ENCODE results near the gene TMEM115.

TMEM115 gene

DNA sequence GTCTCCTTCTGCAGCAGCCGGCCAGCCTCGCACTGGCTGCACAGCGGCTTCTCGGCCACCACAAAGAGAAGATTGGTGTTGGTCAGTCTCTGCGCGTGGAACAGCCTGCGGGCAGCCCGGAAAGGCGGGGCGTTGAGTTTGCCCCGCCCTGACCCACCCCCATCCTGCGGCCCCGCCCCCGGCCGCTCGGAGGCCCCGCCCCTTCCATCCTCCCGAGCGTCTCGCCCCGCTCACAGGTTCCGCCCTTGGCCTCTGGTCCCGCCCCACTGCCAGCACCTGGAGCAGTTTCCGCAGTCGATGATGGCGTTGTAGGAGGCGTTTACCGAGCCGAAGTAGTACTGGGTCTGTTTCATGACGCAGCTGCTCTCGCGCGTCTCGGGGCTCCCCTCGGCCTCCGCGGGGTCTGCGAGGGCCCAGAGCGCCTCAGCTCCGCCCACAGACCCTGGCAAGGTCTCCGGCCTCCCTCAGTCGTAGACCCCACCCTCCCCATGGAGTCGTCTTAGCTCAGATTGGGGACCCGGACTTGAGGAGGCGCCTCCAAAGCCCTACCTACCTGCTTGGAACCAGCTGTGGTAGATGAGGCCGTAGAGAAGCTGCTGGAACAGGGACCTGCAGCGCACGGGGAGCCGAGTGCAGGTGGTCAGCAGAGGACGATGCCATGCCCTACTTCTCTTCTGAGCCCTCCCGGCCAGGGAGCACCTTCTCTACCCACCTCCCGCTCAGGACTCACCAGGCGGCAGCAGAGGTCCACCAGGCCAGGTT, 5.9 kb upstream of the TMEM115 start:
- Histone ChIP-seq H4K20me1 (ENCODE audit: insufficient read depth) (no peaks in the 10 kb centered on the region), H3K27me3 (ENCODE audit: insufficient read depth, low read depth) (no peaks in the 10 kb centered on the region), H3K79me2 (ENCODE audit: insufficient read depth, low read depth) (no peaks in the 10 kb centered on the region), H3K4me3 (IDR thresholded peaks at IDR 0.05; ENCODE audit: insufficient read depth, low read depth, low read length) (no peak overlapping the region), H3K9ac (peak overlapping the region; percentile 46; the same call in 1 of the 2 replicates), H3K27ac (no peak overlapping the region), H3K4me2 (peak overlapping the region; percentile 60), H3K36me3 (ENCODE audit: insufficient read depth) (no peaks in the 10 kb centered on the region), H3K4me1 (ENCODE audit: low read depth, poor library complexity, severe bottlenecking) (peaks cover 5% of the 10 kb centered on the region), H2AFZ (ENCODE audit: low read depth) (peak overlapping the region; percentile 56; the same call in 1 of the 2 replicates)
- TF ChIP-seq CTCF (conservative IDR thresholded peaks at IDR 0.05; ENCODE audit: low read depth, low read length), result no peak

DNA sequence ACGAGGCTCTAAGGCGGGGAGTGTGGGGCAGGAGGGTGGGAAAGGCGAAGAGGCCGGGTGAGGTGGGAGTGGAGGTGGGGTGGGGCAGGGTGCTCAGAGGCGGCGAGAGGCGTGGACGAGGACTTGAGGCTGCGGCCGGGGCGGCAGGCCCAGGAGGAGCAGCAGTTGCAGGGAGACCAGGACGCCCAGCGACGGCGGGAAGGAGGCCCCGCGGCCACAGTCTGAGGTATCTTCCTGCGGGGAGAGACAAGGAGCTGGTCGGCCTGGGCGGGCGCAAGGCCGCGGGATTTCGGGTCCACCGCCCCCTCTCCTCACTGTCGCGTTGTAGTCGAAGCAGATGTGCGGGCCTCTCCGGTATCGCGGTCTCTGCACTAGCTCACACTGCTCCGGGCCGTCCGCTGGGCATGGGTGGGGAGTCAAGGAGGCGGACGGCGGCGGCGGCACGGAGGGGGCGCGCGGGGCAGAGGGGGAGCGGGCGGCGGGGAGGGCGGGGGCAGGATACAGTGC, 5.3 kb upstream of the TMEM115 start:
- H3K27ac ChIP-seq, result no peak overlapping the region
- H2AFZ ChIP-seq (ENCODE audit: low read depth), result peak overlapping the region; percentile 14; the same call in 1 of the 2 replicates
- H4K20me1 ChIP-seq (ENCODE audit: insufficient read depth), result no peaks in the 10 kb centered on the region
- H3K9ac ChIP-seq, result no peak overlapping the region
- no peak overlapping the region for H3K4me2 ChIP-seq
- H3K79me2 ChIP-seq (ENCODE audit: insufficient read depth, low read depth), result no peaks in the 10 kb centered on the region
- H3K36me3 ChIP-seq (ENCODE audit: insufficient read depth), result no peaks in the 10 kb centered on the region
- H3K4me3 ChIP-seq (IDR thresholded peaks at IDR 0.05; ENCODE audit: insufficient read depth, low read depth, low read length), result no peak overlapping the region
- peaks cover 10% of the 10 kb centered on the region for H3K4me1 ChIP-seq (ENCODE audit: low read depth, poor library complexity, severe bottlenecking)
- no peaks in the 10 kb centered on the region for H3K27me3 ChIP-seq (ENCODE audit: insufficient read depth, low read depth)
- no peak for TF ChIP-seq CTCF (conservative IDR thresholded peaks at IDR 0.05; ENCODE audit: low read depth, low read length)

DNA sequence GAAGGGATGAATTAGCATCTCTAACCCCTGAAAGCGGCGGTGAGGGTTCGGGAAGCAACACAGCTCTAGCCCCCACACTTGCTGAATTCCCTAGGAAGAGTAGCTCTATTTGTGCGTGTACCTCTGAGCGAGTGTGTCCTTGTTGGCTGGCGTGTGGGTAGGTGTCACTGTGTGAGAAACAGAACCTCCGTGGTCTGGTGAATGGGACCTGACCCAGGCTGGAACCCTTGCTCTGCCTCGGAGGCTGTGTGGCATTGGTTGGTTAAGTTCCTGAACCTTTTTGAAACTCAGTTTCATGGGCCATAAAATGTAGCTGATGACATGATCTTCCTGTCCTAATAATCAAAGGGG, 414 bp upstream of the TMEM115 start:
- H3K36me3 ChIP-seq (ENCODE audit: insufficient read depth), result no peaks in the 10 kb centered on the region
- H4K20me1 ChIP-seq (ENCODE audit: insufficient read depth), result no peaks in the 10 kb centered on the region
- TF ChIP-seq CTCF (conservative IDR thresholded peaks at IDR 0.05; ENCODE audit: low read depth, low read length), result no peak
- H2AFZ ChIP-seq (ENCODE audit: low read depth), result peak overlapping the region; percentile 53; the same call in 1 of the 2 replicates
- H3K27ac ChIP-seq, result no peak overlapping the region
- no peaks in the 10 kb centered on the region for H3K27me3 ChIP-seq (ENCODE audit: insufficient read depth, low read depth)
- H3K4me1 ChIP-seq (ENCODE audit: low read depth, poor library complexity, severe bottlenecking), result peaks cover 15% of the 10 kb centered on the region
- no peak overlapping the region for H3K4me3 ChIP-seq (IDR thresholded peaks at IDR 0.05; ENCODE audit: insufficient read depth, low read depth, low read length)
- peaks cover 24% of the 10 kb centered on the region; the same call in 1 of the 2 replicates for H3K79me2 ChIP-seq (ENCODE audit: insufficient read depth, low read depth)
- H3K9ac ChIP-seq, result peak overlapping the region; percentile 66; the same call in 1 of the 2 replicates
- H3K4me2 ChIP-seq, result peak overlapping the region; percentile 67

GRCh38 chr3:50358355-50358910, 888 bp downstream of the TMEM115 start:
- H3K36me3 ChIP-seq (ENCODE audit: insufficient read depth), result no peaks in the 10 kb centered on the region

More at GRCh38 chr3:50358355-50358910, 888 bp downstream of the TMEM115 start:
- no peak for TF ChIP-seq CTCF (conservative IDR thresholded peaks at IDR 0.05; ENCODE audit: low read depth, low read length)
- no peaks in the 10 kb centered on the region for H4K20me1 ChIP-seq (ENCODE audit: insufficient read depth)
- H3K79me2 ChIP-seq (ENCODE audit: insufficient read depth, low read depth), result peaks cover 24% of the 10 kb centered on the region; the same call in 1 of the 2 replicates
- no peak overlapping the region for H3K27ac ChIP-seq
- peak overlapping the region; percentile 57 for H3K4me2 ChIP-seq
- peak overlapping the region; percentile 66; the same call in 1 of the 2 replicates for H3K9ac ChIP-seq
- no peaks in the 10 kb centered on the region for H3K27me3 ChIP-seq (ENCODE audit: insufficient read depth, low read depth)
- peak overlapping the region; percentile 2 for H3K4me3 ChIP-seq (IDR thresholded peaks at IDR 0.05; ENCODE audit: insufficient read depth, low read depth, low read length)
- H2AFZ ChIP-seq (ENCODE audit: low read depth), result no peak overlapping the region
- peaks cover 15% of the 10 kb centered on the region for H3K4me1 ChIP-seq (ENCODE audit: low read depth, poor library complexity, severe bottlenecking)
